Measurements from ENCODE around the gene ATR.

DNA sequence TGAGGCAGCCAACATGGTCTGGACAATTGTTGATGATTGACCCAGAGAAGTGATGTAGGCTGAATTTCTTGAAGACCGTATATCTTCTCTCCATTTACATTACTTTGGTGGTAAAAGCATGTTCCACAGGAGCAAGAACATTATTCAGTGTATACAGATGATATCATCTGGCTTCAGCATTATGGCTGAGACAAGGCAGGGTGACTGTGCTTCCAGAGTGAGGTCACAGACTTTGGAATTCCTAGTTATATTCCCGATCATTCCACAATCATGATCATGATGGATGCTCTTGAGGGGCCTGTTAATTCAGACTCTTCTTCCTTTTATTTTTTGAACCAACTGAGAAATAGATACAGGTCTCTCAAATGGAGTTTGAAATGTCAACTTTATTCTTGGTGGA is 36.6 kb upstream of the ATR start:
- TF ChIP-seq POLR2A (IDR thresholded peaks at IDR 0.05; ENCODE audit: low read depth, low read length) = no peak
- no peak for TF ChIP-seq RAD21 (IDR thresholded peaks at IDR 0.05; ENCODE audit: low read length)
- TF ChIP-seq, protein P1, sequence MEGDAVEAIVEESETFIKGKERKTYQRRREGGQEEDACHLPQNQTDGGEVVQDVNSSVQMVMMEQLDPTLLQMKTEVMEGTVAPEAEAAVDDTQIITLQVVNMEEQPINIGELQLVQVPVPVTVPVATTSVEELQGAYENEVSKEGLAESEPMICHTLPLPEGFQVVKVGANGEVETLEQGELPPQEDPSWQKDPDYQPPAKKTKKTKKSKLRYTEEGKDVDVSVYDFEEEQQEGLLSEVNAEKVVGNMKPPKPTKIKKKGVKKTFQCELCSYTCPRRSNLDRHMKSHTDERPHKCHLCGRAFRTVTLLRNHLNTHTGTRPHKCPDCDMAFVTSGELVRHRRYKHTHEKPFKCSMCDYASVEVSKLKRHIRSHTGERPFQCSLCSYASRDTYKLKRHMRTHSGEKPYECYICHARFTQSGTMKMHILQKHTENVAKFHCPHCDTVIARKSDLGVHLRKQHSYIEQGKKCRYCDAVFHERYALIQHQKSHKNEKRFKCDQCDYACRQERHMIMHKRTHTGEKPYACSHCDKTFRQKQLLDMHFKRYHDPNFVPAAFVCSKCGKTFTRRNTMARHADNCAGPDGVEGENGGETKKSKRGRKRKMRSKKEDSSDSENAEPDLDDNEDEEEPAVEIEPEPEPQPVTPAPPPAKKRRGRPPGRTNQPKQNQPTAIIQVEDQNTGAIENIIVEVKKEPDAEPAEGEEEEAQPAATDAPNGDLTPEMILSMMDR (conservative IDR thresholded peaks at IDR 0.05; ENCODE audit: low read depth, low read length) = no peak
- TF ChIP-seq CEBPB (IDR thresholded peaks at IDR 0.05; ENCODE audit: low read depth, low read length) = no peak
- TF ChIP-seq MAFK (IDR thresholded peaks at IDR 0.05; ENCODE audit: low read depth, low read length) = no peak
- TF ChIP-seq BHLHE40 (IDR thresholded peaks at IDR 0.05; ENCODE audit: low read depth, low read length) = no peak
- no peak for TF ChIP-seq FOS (IDR thresholded peaks at IDR 0.05; ENCODE audit: low read depth, low read length)
- no peak for TF ChIP-seq SMC3 (IDR thresholded peaks at IDR 0.05; ENCODE audit: low read depth, low read length)
- no peak for TF ChIP-seq MAZ (IDR thresholded peaks at IDR 0.05; ENCODE audit: borderline replicate concordance, low read depth, low read length)
- TF ChIP-seq USF2 (IDR thresholded peaks at IDR 0.05; ENCODE audit: low read depth, low read length) = no peak
- no peak for TF ChIP-seq RFX5 (IDR thresholded peaks at IDR 0.05; ENCODE audit: low read depth, low read length)
